ENCODE data around the gene CTNNA2.

GRCh38 chr2:80151651-80152050 is 638.8 kb downstream of the CTNNA2 start:
- TF ChIP-seq CTCF (IDR thresholded peaks at IDR 0.05) = no peak
- TF ChIP-seq POLR2A (IDR thresholded peaks at IDR 0.05) = no peak
